ENCODE results near the gene SLC28A3. TPM values are rescaled to one million over a fixed set of nuclear protein-coding genes. Genes with fewer than 3 reads are reported as not detected.

SLC28A3 gene
- total RNA-seq, 1 donor from 2014 or later = not detected

- no peak for DNase-seq (ENCODE audit: low read depth in 2 of 2)
These were observed 98.7 kb downstream of the SLC28A3 start for GRCh38 chr9:84241817-84242373.

- DNase-seq (ENCODE audit: low read depth in 2 of 2) = no peak
These were observed 101.2 kb downstream of the SLC28A3 start for GRCh38 chr9:84239343-84239742.

GRCh38 chr9:84238652-84239051 lies 101.9 kb downstream of the SLC28A3 start:
- DNase-seq (ENCODE audit: low read depth in 2 of 2) = no peak

- no peak for DNase-seq (ENCODE audit: low read depth in 2 of 2)
These were observed 105.0 kb downstream of the SLC28A3 start for GRCh38 chr9:84235511-84235910.

GRCh38 chr9:84230355-84231145 lies 110.0 kb downstream of the SLC28A3 start:
- no peak for DNase-seq (ENCODE audit: low read depth in 2 of 2)

- DNase-seq (ENCODE audit: low read depth in 2 of 2) = no peak
These were observed 111.4 kb downstream of the SLC28A3 start for GRCh38 chr9:84229191-84229590.

- DNase-seq (ENCODE audit: low read depth in 2 of 2) = no peak
These were observed 112.3 kb downstream of the SLC28A3 start for GRCh38 chr9:84228130-84228720.

- peak in 1 of 2 donors; percentile 7 for DNase-seq (ENCODE audit: low read depth in 2 of 2)
These were observed 114.4 kb downstream of the SLC28A3 start for GRCh38 chr9:84226126-84226525.

Measured in dermis microvascular lymphatic vessel endothelial cell (primary cell).